Hypothalamus (tissue), 51 donors: ENCODE results near the gene FAM228A.

Experiments
- DNase-seq, 51 donors: peaks; one replicate each; lab custom pipeline; 2025; lab: John Stamatoyannopoulos, UW

The FAM228A gene

GRCh38 chr2:24221343-24222050 lies 46.6 kb downstream of the FAM228A start:
- no peak for DNase-seq

- DNase-seq: no peak
Observed at GRCh38 chr2:24222946-24223345, 48.1 kb downstream of the FAM228A start.

GRCh38 chr2:24225499-24226242 lies 50.8 kb downstream of the FAM228A start:
- no peak for DNase-seq

GRCh38 chr2:24228470-24228869 lies 53.6 kb downstream of the FAM228A start:
- DNase-seq: peak in 1 of 51 donors; percentile 21

GRCh38 chr2:24231461-24231881 lies 56.6 kb downstream of the FAM228A start:
- DNase-seq: peak in 32 of 51 donors; percentile 10 to 83 (median 43)

- no peak for DNase-seq
Observed at GRCh38 chr2:24233321-24233720, 58.5 kb downstream of the FAM228A start.

- DNase-seq: no peak
Observed at GRCh38 chr2:24237313-24237712, 62.5 kb downstream of the FAM228A start.

- no peak for DNase-seq
Observed at GRCh38 chr2:24238158-24238557, 63.3 kb downstream of the FAM228A start.

GRCh38 chr2:24239553-24239952 lies 64.7 kb downstream of the FAM228A start:
- DNase-seq: no peak
